HepG2 (cell line): Measurements from ENCODE around the gene BYSL. TPM values are rescaled to one million over a fixed set of nuclear protein-coding genes. Genes with fewer than 3 reads are reported as not detected.
A peak's percentile ranks its signal among the peaks of the same experiment; 100 is the strongest.

Source experiments
- FOSL1 ChIP-seq: sonication (generic); formaldehyde crosslinking; IDR thresholded peaks from 2 replicates; pipeline ENCODE4 v1.9.0; 2021; ENCODE audit warnings: missing genetic modification reagents, borderline replicate concordance
- FOXC1 ChIP-seq: sonication (generic); formaldehyde crosslinking; IDR thresholded peaks from 2 replicates; pipeline ENCODE4 v1.8.0; 2022; ENCODE audit warnings: mild to moderate bottlenecking, missing genetic modification reagents, borderline replicate concordance
- FOXO1 ChIP-seq: sonication (generic); formaldehyde crosslinking; IDR thresholded peaks from 2 replicates; pipeline ENCODE4 v1.4.0; 2020; ENCODE audit warnings: missing genetic modification reagents
- GTF2F1 ChIP-seq: fragments of 150-350 bp; IDR thresholded peaks from 2 replicates; pipeline ENCODE4 v1.6.1; 2014; ENCODE audit warnings: low read length
- KLF16 ChIP-seq, 2 experiments: sonication (generic) in 1 of 2; formaldehyde crosslinking in 1 of 2; IDR thresholded peaks; 2 replicates each; pipeline versions ENCODE4 v1.6.1 to v1.8.0; 2016 to 2023; ENCODE audit warnings: missing genetic modification reagents in 2 of 2, missing compliant biosample characterization in 1 of 2
- MAFK ChIP-seq, 2 experiments: IDR thresholded peaks in 1 of 2; conservative IDR thresholded peaks in 1 of 2; 2 replicates each; pipeline ENCODE4 v1.6.1; 2011; ENCODE audit warnings: improper control_type of control experiment in 2 of 2, low read length in 2 of 2
- MBNL3 ChIP-seq: fragments of 250-450 bp; sonication (Bioruptor Pico); conservative IDR thresholded peaks from 2 replicates; pipeline ENCODE4 v1.8.0; 2022; ENCODE audit warnings: mild to moderate bottlenecking, inconsistent platforms
- NR2C2 ChIP-seq: sonication (generic); formaldehyde crosslinking; IDR thresholded peaks from 2 replicates; pipeline ENCODE4 v1.4.0; 2020; ENCODE audit warnings: missing genetic modification reagents, mild to moderate bottlenecking, moderate library complexity, borderline replicate concordance
- SP1 ChIP-seq, 2 experiments: fragments of 450-650 bp in 1 of 2; sonication (generic) in 1 of 2; formaldehyde crosslinking in 1 of 2; IDR thresholded peaks; 2 replicates each; pipeline versions ENCODE4 v1.4.0 to v1.6.1; 2016 to 2020; ENCODE audit warnings: missing genetic modification reagents in 1 of 2
- SRY ChIP-seq: sonication (generic); formaldehyde crosslinking; IDR thresholded peaks from 2 replicates; pipeline ENCODE4 v1.8.0; 2022; ENCODE audit warnings: mild to moderate bottlenecking, missing genetic modification reagents
- TARDBP ChIP-seq: sonication (generic); formaldehyde crosslinking; IDR thresholded peaks from 2 replicates; pipeline ENCODE4 v1.8.0; 2022; ENCODE audit warnings: mild to moderate bottlenecking, missing genetic modification reagents
- THYN1 ChIP-seq: sonication (generic); formaldehyde crosslinking; IDR thresholded peaks from 2 replicates; pipeline ENCODE4 v1.8.1; 2023; ENCODE audit warnings: low read depth, mild to moderate bottlenecking, moderate library complexity, missing genetic modification reagents, borderline replicate concordance
- XRCC5 ChIP-seq: fragments of 200-400 bp; formaldehyde crosslinking; optimal IDR thresholded peaks from 2 replicates; pipeline ENCODE3; 2017; ENCODE audit warnings: mild to moderate bottlenecking, low read length
- ZMYM4 ChIP-seq: sonication (generic); formaldehyde crosslinking; IDR thresholded peaks from 2 replicates; pipeline ENCODE4 v1.8.1; 2023; ENCODE audit warnings: mild to moderate bottlenecking, missing genetic modification reagents
- ZNF333 ChIP-seq: sonication (generic); formaldehyde crosslinking; IDR thresholded peaks from 2 replicates; pipeline ENCODE4 v1.4.0; 2020; ENCODE audit warnings: mild to moderate bottlenecking, missing genetic modification reagents, borderline replicate concordance
- ZNF367 ChIP-seq: sonication (generic); formaldehyde crosslinking; IDR thresholded peaks from 2 replicates; pipeline ENCODE4 v1.4.0; 2020; ENCODE audit warnings: missing genetic modification reagents, borderline replicate concordance
- ZNF547 ChIP-seq: sonication (generic); formaldehyde crosslinking; IDR thresholded peaks from 2 replicates; pipeline ENCODE4 v1.5.1; 2020; ENCODE audit warnings: mild to moderate bottlenecking, missing genetic modification reagents
- ZNF660 ChIP-seq: sonication (generic); formaldehyde crosslinking; IDR thresholded peaks from 2 replicates; pipeline ENCODE4 v1.5.1; 2020; ENCODE audit warnings: mild to moderate bottlenecking, low read depth, missing genetic modification reagents, borderline replicate concordance
- polyA plus RNA-seq, 8 experiments: library from polyadenylated mRNA; depleted of rRNA in 3 of 8; stranded (reverse) in 7 of 8; unstranded in 1 of 8; fragments of >200 nt; fragmentation: Illumina TruSeq in 4 of 8; extraction: Trizol in 4 of 8; gene quantifications; 2 replicates each; pipeline versions ENCODE4 v1.2.1 to v1.2.3, GENCODE V29; 2011 to 2016; ENCODE audit warnings: low read depth in 4 of 8, missing spikeins in 1 of 8, mixed read lengths in 1 of 8; ENCODE audit not compliant: insufficient read depth in 1 of 8
- total RNA-seq, 5 experiments: library from RNA; depleted of rRNA; stranded (reverse); fragments of >200 nt; fragmentation: Illumina TruSeq; extraction: Trizol; gene quantifications; 2 replicates each; pipeline ENCODE4 v1.2.3, GENCODE V29; 2016; ENCODE audit warnings: low read depth in 1 of 5
- TF ChIP-seq, protein P1 (sequence below): sonication (generic); formaldehyde crosslinking; IDR thresholded peaks from 2 replicates; pipeline ENCODE4 v1.5.0; 2020; ENCODE audit warnings: missing genetic modification reagents
- TF ChIP-seq, protein P2 (sequence below): sonication (generic); formaldehyde crosslinking; IDR thresholded peaks from 2 replicates; pipeline ENCODE4 v1.9.0; 2021; ENCODE audit warnings: mild to moderate bottlenecking, missing genetic modification reagents
- TF ChIP-seq, protein P3 (sequence below): conservative IDR thresholded peaks from 2 replicates; pipeline ENCODE4 v1.6.1; 2018; ENCODE audit warnings: missing genetic modification reagents

Gene BYSL
- total and polyA plus RNA-seq, 2 of the 13 experiments (the other 11 are each of a cell fraction or from before 2014, with no cell fraction given) = 27.9 to 28.6 TPM

- TF ChIP-seq ZMYM4 (no peak; the same call in 1 of the 2 replicates), THYN1 (CRISPR knock-in tag) (no peak), TARDBP (CRISPR knock-in tag) (0 out of 2 replicates have a peak, but pooled peaks have one; percentile 50), FOXC1 (CRISPR knock-in tag) (peak; percentile 58), GTF2F1 (no peak), FOXO1 (CRISPR knock-in tag) (no peak), ZNF333 (no peak), SRY (CRISPR knock-in tag) (0 out of 2 replicates have a peak, but pooled peaks have one; percentile 17), FOSL1 (CRISPR knock-in tag) (no peak), ZNF660 (CRISPR knock-in tag) (no peak), KLF16 (CRISPR knock-in tag; IDR thresholded peaks at IDR 0.05) (no peak), ZNF547 (no peak), XRCC5 (no peak), NR2C2 (no peak), MBNL3 (CRISPR knock-in tag) (no peak), SP1 (IDR thresholded peaks at IDR 0.05) (no peak), SP1 (CRISPR knock-in tag; IDR thresholded peaks at IDR 0.05) (no peak), MAFK (conservative IDR thresholded peaks at IDR 0.05 in 1 of 2, IDR thresholded peaks at IDR 0.05 in 1 of 2; ENCODE audit: low read length in 2 of 2) (peak; percentile 45 to 59), ZNF367 (CRISPR knock-in tag) (no peak)
- TF ChIP-seq, protein P1, sequence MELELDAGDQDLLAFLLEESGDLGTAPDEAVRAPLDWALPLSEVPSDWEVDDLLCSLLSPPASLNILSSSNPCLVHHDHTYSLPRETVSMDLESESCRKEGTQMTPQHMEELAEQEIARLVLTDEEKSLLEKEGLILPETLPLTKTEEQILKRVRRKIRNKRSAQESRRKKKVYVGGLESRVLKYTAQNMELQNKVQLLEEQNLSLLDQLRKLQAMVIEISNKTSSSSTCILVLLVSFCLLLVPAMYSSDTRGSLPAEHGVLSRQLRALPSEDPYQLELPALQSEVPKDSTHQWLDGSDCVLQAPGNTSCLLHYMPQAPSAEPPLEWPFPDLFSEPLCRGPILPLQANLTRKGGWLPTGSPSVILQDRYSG (CRISPR knock-in tag) = no peak
- TF ChIP-seq, protein P2, sequence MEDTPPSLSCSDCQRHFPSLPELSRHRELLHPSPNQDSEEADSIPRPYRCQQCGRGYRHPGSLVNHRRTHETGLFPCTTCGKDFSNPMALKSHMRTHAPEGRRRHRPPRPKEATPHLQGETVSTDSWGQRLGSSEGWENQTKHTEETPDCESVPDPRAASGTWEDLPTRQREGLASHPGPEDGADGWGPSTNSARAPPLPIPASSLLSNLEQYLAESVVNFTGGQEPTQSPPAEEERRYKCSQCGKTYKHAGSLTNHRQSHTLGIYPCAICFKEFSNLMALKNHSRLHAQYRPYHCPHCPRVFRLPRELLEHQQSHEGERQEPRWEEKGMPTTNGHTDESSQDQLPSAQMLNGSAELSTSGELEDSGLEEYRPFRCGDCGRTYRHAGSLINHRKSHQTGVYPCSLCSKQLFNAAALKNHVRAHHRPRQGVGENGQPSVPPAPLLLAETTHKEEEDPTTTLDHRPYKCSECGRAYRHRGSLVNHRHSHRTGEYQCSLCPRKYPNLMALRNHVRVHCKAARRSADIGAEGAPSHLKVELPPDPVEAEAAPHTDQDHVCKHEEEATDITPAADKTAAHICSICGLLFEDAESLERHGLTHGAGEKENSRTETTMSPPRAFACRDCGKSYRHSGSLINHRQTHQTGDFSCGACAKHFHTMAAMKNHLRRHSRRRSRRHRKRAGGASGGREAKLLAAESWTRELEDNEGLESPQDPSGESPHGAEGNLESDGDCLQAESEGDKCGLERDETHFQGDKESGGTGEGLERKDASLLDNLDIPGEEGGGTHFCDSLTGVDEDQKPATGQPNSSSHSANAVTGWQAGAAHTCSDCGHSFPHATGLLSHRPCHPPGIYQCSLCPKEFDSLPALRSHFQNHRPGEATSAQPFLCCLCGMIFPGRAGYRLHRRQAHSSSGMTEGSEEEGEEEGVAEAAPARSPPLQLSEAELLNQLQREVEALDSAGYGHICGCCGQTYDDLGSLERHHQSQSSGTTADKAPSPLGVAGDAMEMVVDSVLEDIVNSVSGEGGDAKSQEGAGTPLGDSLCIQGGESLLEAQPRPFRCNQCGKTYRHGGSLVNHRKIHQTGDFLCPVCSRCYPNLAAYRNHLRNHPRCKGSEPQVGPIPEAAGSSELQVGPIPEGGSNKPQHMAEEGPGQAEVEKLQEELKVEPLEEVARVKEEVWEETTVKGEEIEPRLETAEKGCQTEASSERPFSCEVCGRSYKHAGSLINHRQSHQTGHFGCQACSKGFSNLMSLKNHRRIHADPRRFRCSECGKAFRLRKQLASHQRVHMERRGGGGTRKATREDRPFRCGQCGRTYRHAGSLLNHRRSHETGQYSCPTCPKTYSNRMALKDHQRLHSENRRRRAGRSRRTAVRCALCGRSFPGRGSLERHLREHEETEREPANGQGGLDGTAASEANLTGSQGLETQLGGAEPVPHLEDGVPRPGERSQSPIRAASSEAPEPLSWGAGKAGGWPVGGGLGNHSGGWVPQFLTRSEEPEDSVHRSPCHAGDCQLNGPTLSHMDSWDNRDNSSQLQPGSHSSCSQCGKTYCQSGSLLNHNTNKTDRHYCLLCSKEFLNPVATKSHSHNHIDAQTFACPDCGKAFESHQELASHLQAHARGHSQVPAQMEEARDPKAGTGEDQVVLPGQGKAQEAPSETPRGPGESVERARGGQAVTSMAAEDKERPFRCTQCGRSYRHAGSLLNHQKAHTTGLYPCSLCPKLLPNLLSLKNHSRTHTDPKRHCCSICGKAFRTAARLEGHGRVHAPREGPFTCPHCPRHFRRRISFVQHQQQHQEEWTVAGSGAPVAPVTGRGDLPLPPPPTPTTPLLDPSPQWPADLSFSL (CRISPR knock-in tag) = no peak
- TF ChIP-seq, protein P3, sequence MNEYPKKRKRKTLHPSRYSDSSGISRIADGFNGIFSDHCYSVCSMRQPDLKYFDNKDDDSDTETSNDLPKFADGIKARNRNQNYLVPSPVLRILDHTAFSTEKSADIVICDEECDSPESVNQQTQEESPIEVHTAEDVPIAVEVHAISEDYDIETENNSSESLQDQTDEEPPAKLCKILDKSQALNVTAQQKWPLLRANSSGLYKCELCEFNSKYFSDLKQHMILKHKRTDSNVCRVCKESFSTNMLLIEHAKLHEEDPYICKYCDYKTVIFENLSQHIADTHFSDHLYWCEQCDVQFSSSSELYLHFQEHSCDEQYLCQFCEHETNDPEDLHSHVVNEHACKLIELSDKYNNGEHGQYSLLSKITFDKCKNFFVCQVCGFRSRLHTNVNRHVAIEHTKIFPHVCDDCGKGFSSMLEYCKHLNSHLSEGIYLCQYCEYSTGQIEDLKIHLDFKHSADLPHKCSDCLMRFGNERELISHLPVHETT = no peak
Measured at GRCh38 chr6:41942067-41942851, 21.0 kb downstream of the BYSL start (continued).
